ENCODE results near the gene COPS6.

The COPS6 gene

GRCh38 chr7:100051611-100052010 lies 37.2 kb upstream of the COPS6 start:
- Histone ChIP-seq H3K4me1 (ENCODE audit: control insufficient read depth in 1 of 2, insufficient read depth in 1 of 2, low read depth in 1 of 2, low read length in 1 of 2) (peaks cover 9 to 11% of the 10 kb centered on the region in 2 experiments), H3K36me3 (no peaks in the 10 kb centered on the region), H3K27me3 (no peaks in the 10 kb centered on the region), H3K27ac (no peak overlapping the region), H3K4me3 (ENCODE audit: low read depth in 1 of 2, low read length in 1 of 2) (no peak overlapping the region), H3K9me3 (no peaks in the 10 kb centered on the region)
- no peak for TF ChIP-seq CTCF (IDR thresholded peaks at IDR 0.05)

GRCh38 chr7:100053215-100053614 lies 35.6 kb upstream of the COPS6 start:
- TF ChIP-seq CTCF (IDR thresholded peaks at IDR 0.05) = no peak
- no peaks in the 10 kb centered on the region for H3K9me3 ChIP-seq
- peaks cover 9 to 11% of the 10 kb centered on the region in 2 experiments for H3K4me1 ChIP-seq (ENCODE audit: control insufficient read depth in 1 of 2, insufficient read depth in 1 of 2, low read depth in 1 of 2, low read length in 1 of 2)
- peaks cover 14% of the 10 kb centered on the region for H3K36me3 ChIP-seq
- no peak overlapping the region for H3K4me3 ChIP-seq (ENCODE audit: low read depth in 1 of 2, low read length in 1 of 2)
- H3K27ac ChIP-seq = no peak overlapping the region
- no peaks in the 10 kb centered on the region for H3K27me3 ChIP-seq

GRCh38 chr7:100057006-100057405 lies 31.8 kb upstream of the COPS6 start:
- Histone ChIP-seq H3K4me3 (ENCODE audit: low read depth in 1 of 2, low read length in 1 of 2) (no peak overlapping the region), H3K9me3 (no peaks in the 10 kb centered on the region), H3K4me1 (ENCODE audit: control insufficient read depth in 1 of 2, insufficient read depth in 1 of 2, low read depth in 1 of 2, low read length in 1 of 2) (no peaks in the 10 kb centered on the region), H3K27me3 (no peaks in the 10 kb centered on the region), H3K27ac (no peak overlapping the region), H3K36me3 (peaks cover 40% of the 10 kb centered on the region)
- no peak for TF ChIP-seq CTCF (IDR thresholded peaks at IDR 0.05)

GRCh38 chr7:100059251-100059739 lies 29.5 kb upstream of the COPS6 start:
- Histone ChIP-seq H3K4me3 (ENCODE audit: low read depth in 1 of 2, low read length in 1 of 2) (no peak overlapping the region), H3K27ac (no peak overlapping the region), H3K36me3 (peaks cover 57% of the 10 kb centered on the region), H3K27me3 (no peaks in the 10 kb centered on the region), H3K4me1 (ENCODE audit: control insufficient read depth in 1 of 2, insufficient read depth in 1 of 2, low read depth in 1 of 2, low read length in 1 of 2) (no peaks in the 10 kb centered on the region), H3K9me3 (no peaks in the 10 kb centered on the region)
- TF ChIP-seq CTCF (IDR thresholded peaks at IDR 0.05) = no peak

- no peaks in the 10 kb centered on the region for H3K27me3 ChIP-seq
- no peaks in the 10 kb centered on the region for H3K4me1 ChIP-seq (ENCODE audit: control insufficient read depth in 1 of 2, insufficient read depth in 1 of 2, low read depth in 1 of 2, low read length in 1 of 2)
- H3K4me3 ChIP-seq (ENCODE audit: low read depth in 1 of 2, low read length in 1 of 2) = no peak overlapping the region
- no peak overlapping the region for H3K27ac ChIP-seq
- H3K36me3 ChIP-seq = peaks cover 65% of the 10 kb centered on the region
- H3K9me3 ChIP-seq = no peaks in the 10 kb centered on the region
- no peak for TF ChIP-seq CTCF (IDR thresholded peaks at IDR 0.05)
Measured at GRCh38 chr7:100061518-100062193, 27.1 kb upstream of the COPS6 start.

All from neutrophil (primary cell).